Erythroblast (primary cell): ENCODE measurements around the gene IL18R1.

Experiments
- DNase-seq, 2 experiments: peaks; one replicate each; lab custom pipeline; 2025; lab: John Stamatoyannopoulos, UW
- GATA1 ChIP-seq: IDR thresholded peaks from 2 replicates; pipeline ENCODE4 v1.6.1; 2011; ENCODE audit warnings: low read depth, mild to moderate bottlenecking, control low read depth, low read length, moderate library complexity
- POLR2A ChIP-seq: IDR thresholded peaks from 2 replicates; pipeline ENCODE4 v1.6.1; 2011; ENCODE audit warnings: mild to moderate bottlenecking, low read length

Gene IL18R1

GRCh38 chr2:102421890-102422759, 66.5 kb downstream of the IL18R1 start:
- no peak for TF ChIP-seq GATA1
- no peak for TF ChIP-seq POLR2A

GRCh38 chr2:102422910-102423309, 67.3 kb downstream of the IL18R1 start, which contains the start of gene IL18RAP:
Gene IL18RAP (plus strand): TSS chr2:102423160. CDS start chr2:102423278, 118 bp downstream.
- peak; percentile 12 to 34 for DNase-seq
- TF ChIP-seq POLR2A (no peak), GATA1 (no peak)

More at GRCh38 chr2:102421890-102422759, 66.5 kb downstream of the IL18R1 start:
- peak; percentile 71 to 90 for DNase-seq

GRCh38 chr2:102423368-102423767, 67.8 kb downstream of the IL18R1 start:
- no peak for TF ChIP-seq POLR2A
- no peak for TF ChIP-seq GATA1
- DNase-seq, result no peak

GRCh38 chr2:102424754-102425153, 69.2 kb downstream of the IL18R1 start:
- no peak for DNase-seq

GRCh38 chr2:102425441-102426132, 70.0 kb downstream of the IL18R1 start:
- no peak for DNase-seq
- no peak for TF ChIP-seq GATA1

More at GRCh38 chr2:102424754-102425153, 69.2 kb downstream of the IL18R1 start:
- no peak for TF ChIP-seq POLR2A
- TF ChIP-seq GATA1, result no peak

- no peak for DNase-seq
- TF ChIP-seq POLR2A (no peak), GATA1 (no peak)
Measured at GRCh38 chr2:102427249-102427648, 71.7 kb downstream of the IL18R1 start.

GRCh38 chr2:102428573-102428972, 73.0 kb downstream of the IL18R1 start:
- no peak for TF ChIP-seq GATA1
- TF ChIP-seq POLR2A, result no peak
- DNase-seq, result no peak

- peak in 1 of 2 experiments; percentile 14 for DNase-seq
- TF ChIP-seq POLR2A (no peak), GATA1 (no peak)
Measured at GRCh38 chr2:102432386-102432785, 76.8 kb downstream of the IL18R1 start.

- DNase-seq, result no peak
Measured at GRCh38 chr2:102433973-102434654, 78.5 kb downstream of the IL18R1 start.

GRCh38 chr2:102434655-102435381, 79.2 kb downstream of the IL18R1 start:
- no peak for TF ChIP-seq GATA1
- TF ChIP-seq POLR2A, result no peak
- DNase-seq, result no peak

More at GRCh38 chr2:102433973-102434654, 78.5 kb downstream of the IL18R1 start:
- TF ChIP-seq POLR2A (no peak), GATA1 (no peak)

GRCh38 chr2:102435741-102436140, 80.1 kb downstream of the IL18R1 start:
- no peak for TF ChIP-seq GATA1
- TF ChIP-seq POLR2A, result no peak
- no peak for DNase-seq

- no peak for DNase-seq
- TF ChIP-seq POLR2A (no peak), GATA1 (no peak)
Measured at GRCh38 chr2:102436323-102436722, 80.7 kb downstream of the IL18R1 start.

GRCh38 chr2:102437122-102437521, 81.5 kb downstream of the IL18R1 start:
- DNase-seq, result peak in 1 of 2 experiments; percentile 26
- TF ChIP-seq GATA1 (no peak), POLR2A (no peak)
